Kidney capillary endothelial cell (primary cell): ENCODE results near the gene TWF2.
A peak's percentile ranks its signal among the peaks of the same experiment; 100 is the strongest.
"Not testable (repeated sequence)": the region's sequence is repeated elsewhere in the genome, so short reads cannot be mapped to it uniquely, and the experiment has no call there.

ENCODE experiments used
- DNase-seq: peaks from one replicate; pipeline ENCODE4 v3.0.0-alpha.2; 2018; ENCODE audit warnings: low spot score

Gene TWF2

GRCh38 chr3:52238761-52239701, at the start of gene TWF2:
Gene TWF2, minus strand, starts transcription at chr3:52239158. Its CDS starts 142 bp downstream, at chr3:52239016.
- peak; percentile 76 for DNase-seq

- no peak for DNase-seq
These were observed 49.7 kb upstream of the TWF2 start for GRCh38 chr3:52288674-52289073.

GRCh38 chr3:52286777-52287110, 47.8 kb upstream of the TWF2 start:
- DNase-seq = no peak

- not testable (repeated sequence) for DNase-seq
These were observed 45.1 kb upstream of the TWF2 start for GRCh38 chr3:52284051-52284450.

- DNase-seq = no peak
These were observed 44.3 kb upstream of the TWF2 start for GRCh38 chr3:52283306-52283705.

GRCh38 chr3:52281981-52282801, 43.2 kb upstream of the TWF2 start:
- no peak for DNase-seq

GRCh38 chr3:52280050-52280461, 41.1 kb upstream of the TWF2 start:
- DNase-seq = peak; percentile 61

- no peak for DNase-seq
These were observed 40.6 kb upstream of the TWF2 start for GRCh38 chr3:52279596-52279995.

GRCh38 chr3:52278510-52279069, 39.6 kb upstream of the TWF2 start, which contains the start of gene WDR82:
Gene WDR82, minus strand, starts transcription at chr3:52278649. Its CDS starts 288 bp downstream, at chr3:52278361.
- peak; percentile 94 for DNase-seq

GRCh38 chr3:52277972-52278509, 39.1 kb upstream of the TWF2 start:
- DNase-seq = no peak

GRCh38 chr3:52277071-52277964, 38.4 kb upstream of the TWF2 start:
- no peak for DNase-seq

GRCh38 chr3:52274781-52275180, 35.8 kb upstream of the TWF2 start:
- DNase-seq = not testable (repeated sequence)

GRCh38 chr3:52272831-52273230, 33.9 kb upstream of the TWF2 start:
- no peak for DNase-seq

- not testable (repeated sequence) for DNase-seq
These were observed 33.2 kb upstream of the TWF2 start for GRCh38 chr3:52272172-52272571.

GRCh38 chr3:52270252-52270754, 31.3 kb upstream of the TWF2 start:
- peak; percentile 86 for DNase-seq

- DNase-seq = no peak
These were observed 30.8 kb upstream of the TWF2 start for GRCh38 chr3:52269776-52270175.

GRCh38 chr3:52268036-52268435, 29.1 kb upstream of the TWF2 start:
- DNase-seq = no peak

GRCh38 chr3:52265387-52265786, 26.4 kb upstream of the TWF2 start:
- no peak for DNase-seq

GRCh38 chr3:52262447-52262846, 23.5 kb upstream of the TWF2 start:
- no peak for DNase-seq

- no peak for DNase-seq
These were observed 20.5 kb upstream of the TWF2 start for GRCh38 chr3:52259448-52259847.

- peak; percentile 78 for DNase-seq
These were observed 20.1 kb upstream of the TWF2 start for GRCh38 chr3:52259035-52259434.
